ENCODE data around the gene DGKI. TPM values are rescaled to one million over a fixed set of nuclear protein-coding genes. Genes with fewer than 3 reads are reported as not detected.

DGKI gene
- total and polyA plus RNA-seq, 12 donors: 0.12 to 4.6 (median 1.1) TPM

- DNase-seq: no peak
- no peak overlapping the region for H3K27ac ChIP-seq
- no peaks in the 10 kb centered on the region for H3K27me3 ChIP-seq
- TF ChIP-seq CTCF (IDR thresholded peaks at IDR 0.05) (no peak), POLR2A (IDR thresholded peaks at IDR 0.05) (no peak)
- intact Hi-C loops (cut with DNase I): no loop called here
- H3K4me3 ChIP-seq: no peak overlapping the region
- H3K36me3 ChIP-seq (replicated peaks in 1 of 2): no peaks in the 10 kb centered on the region
- H3K9me3 ChIP-seq (replicated peaks in 1 of 3): no peaks in the 10 kb centered on the region
- WGBS, 4 donors: 69 to 89% (median 81%) methylated on average over 2 of the region's 2 CpGs
- H3K4me1 ChIP-seq (replicated peaks in 1 of 2): no peaks in the 10 kb centered on the region
Measured at GRCh38 chr7:137403353-137403695, 443.4 kb downstream of the DGKI start.

- no peaks in the 10 kb centered on the region for H3K27me3 ChIP-seq
- H3K9me3 ChIP-seq (replicated peaks in 1 of 3): no peaks in the 10 kb centered on the region
- no peak overlapping the region for H3K27ac ChIP-seq
- intact Hi-C loops (cut with DNase I): no loop called here
- 53 to 61% (median 59%) methylated on average over 10 of the region's 10 CpGs for WGBS, 4 donors
- H3K4me3 ChIP-seq: no peak overlapping the region
- no peak for DNase-seq
- no peaks in the 10 kb centered on the region for H3K4me1 ChIP-seq (replicated peaks in 1 of 2)
- TF ChIP-seq POLR2A (IDR thresholded peaks at IDR 0.05): no peak
- no peak for TF ChIP-seq CTCF (IDR thresholded peaks at IDR 0.05)
- no peaks in the 10 kb centered on the region for H3K36me3 ChIP-seq (replicated peaks in 1 of 2)
Measured at GRCh38 chr7:137402536-137403352, 444.0 kb downstream of the DGKI start.

GRCh38 chr7:137399827-137400823 lies 446.6 kb downstream of the DGKI start:
- Histone ChIP-seq H3K4me3 (no peak overlapping the region), H3K27me3 (no peaks in the 10 kb centered on the region), H3K9me3 (replicated peaks in 1 of 3) (no peaks in the 10 kb centered on the region), H3K27ac (no peak overlapping the region), H3K4me1 (replicated peaks in 1 of 2) (no peaks in the 10 kb centered on the region), H3K36me3 (replicated peaks in 1 of 2) (no peaks in the 10 kb centered on the region)
- intact Hi-C loops (cut with DNase I): no loop called here
- WGBS, 4 donors: 73 to 77% (median 75%) methylated on average over 7 of the region's 7 CpGs
- TF ChIP-seq POLR2A (IDR thresholded peaks at IDR 0.05) (no peak), CTCF (IDR thresholded peaks at IDR 0.05) (no peak)
- no peak for DNase-seq

- Histone ChIP-seq H3K27me3 (no peaks in the 10 kb centered on the region), H3K4me1 (replicated peaks in 1 of 2) (no peaks in the 10 kb centered on the region), H3K9me3 (replicated peaks in 1 of 3) (no peaks in the 10 kb centered on the region), H3K27ac (no peak overlapping the region), H3K36me3 (replicated peaks in 1 of 2) (no peaks in the 10 kb centered on the region), H3K4me3 (no peak overlapping the region)
- WGBS, 4 donors: 82 to 91% (median 90%) methylated on average over 4 of the region's 4 CpGs
- DNase-seq: no peak
- TF ChIP-seq CTCF (IDR thresholded peaks at IDR 0.05) (no peak), POLR2A (IDR thresholded peaks at IDR 0.05) (no peak)
- intact Hi-C loops (cut with DNase I): no loop called here
Measured at GRCh38 chr7:137396051-137396450, 450.7 kb downstream of the DGKI start.
